IMR-90 (cell line): ENCODE measurements around the gene AGXT. TPM values are rescaled to one million over a fixed set of nuclear protein-coding genes. Genes with fewer than 3 reads are reported as not detected.

Experiments used
- ATAC-seq: fragments of 200-7000 bp; cut with Tn5 transposase; 2 replicates; pipeline ENCODE4 v1.9.1; 2020; ENCODE audit warnings: low read depth, mild to moderate bottlenecking, moderate library complexity
- BruUV-seq: library from RNA; stranded (reverse); fragments of 400-500 nt; replicated peaks from 2 replicates; lab custom pipeline; 2021; lab: Mats Ljungman, UMichigan
- CTCF ChIA-PET: fragments of 300-600 bp; formaldehyde crosslinking; extraction: SDS; loops from one replicate; lab custom pipeline; 2021; ENCODE audit warnings: antibody characterized with exemption; lab: Yijun Ruan, JAX
- POLR2A ChIA-PET: fragments of 300-600 bp; sonication (Branson Sonifier 250); formaldehyde crosslinking; loops from one replicate; lab custom pipeline; 2022; ENCODE audit warnings: antibody characterized with exemption; ENCODE audit not compliant: unreplicated experiment; lab: Charles Lee
- DNase-seq: peaks from one replicate; pipeline ENCODE4 v3.0.0; 2013
- H2AFZ ChIP-seq: replicated peaks from 2 replicates; pipeline ENCODE3; 2013; ENCODE audit warnings: low read length, mild to moderate bottlenecking; ENCODE audit not compliant: poor library complexity
- H2AK5ac ChIP-seq: 2 replicates; pipeline ENCODE4 v1.6.1; 2013; ENCODE audit warnings: low read depth, low read length, inconsistent platforms
- H2AK9ac ChIP-seq: replicated peaks from 2 replicates; pipeline ENCODE3; 2013; ENCODE audit warnings: mild to moderate bottlenecking, low read depth, low read length, moderate library complexity; ENCODE audit not compliant: poor library complexity
- H2BK120ac ChIP-seq: 2 replicates; pipeline ENCODE4 v1.6.1; 2013; ENCODE audit warnings: low read depth, low read length, inconsistent platforms
- H2BK15ac ChIP-seq: 3 replicates; pipeline ENCODE4 v1.6.1; 2013; ENCODE audit warnings: low read depth, low read length, inconsistent platforms
- H2BK20ac ChIP-seq: 2 replicates; pipeline ENCODE4 v1.6.1; 2013; ENCODE audit warnings: low read depth, mild to moderate bottlenecking, inconsistent platforms, low read length, moderate library complexity
- H2BK5ac ChIP-seq: 2 replicates; pipeline ENCODE4 v1.6.1; 2013; ENCODE audit warnings: mild to moderate bottlenecking, low read depth, low read length, inconsistent platforms; ENCODE audit not compliant: poor library complexity, severe bottlenecking
- H3K14ac ChIP-seq: replicated peaks from 2 replicates; pipeline ENCODE4 v1.6.1; 2013; ENCODE audit warnings: low read depth, low read length, inconsistent platforms
- H3K18ac ChIP-seq: 2 replicates; pipeline ENCODE4 v1.6.1; 2013; ENCODE audit warnings: low read depth, low read length, control low read depth
- H3K23ac ChIP-seq: 2 replicates; pipeline ENCODE4 v1.6.1; 2013; ENCODE audit warnings: low read depth, low read length, inconsistent platforms
- H3K27ac ChIP-seq: 2 replicates; pipeline ENCODE4 v1.5.1; 2013; ENCODE audit warnings: mild to moderate bottlenecking, control low read depth, low read length; ENCODE audit not compliant: insufficient read depth
- H3K27me3 ChIP-seq: 2 replicates; pipeline ENCODE4 v1.6.1; 2013; ENCODE audit warnings: low read length; ENCODE audit not compliant: control insufficient read depth, insufficient read depth
- H3K36me3 ChIP-seq: 2 replicates; pipeline ENCODE4 v1.6.1; 2013; ENCODE audit warnings: low read length, mixed read lengths; ENCODE audit not compliant: control insufficient read depth, insufficient read depth
- H3K4ac ChIP-seq: 2 replicates; pipeline ENCODE4 v1.6.1; 2013; ENCODE audit warnings: low read depth, low read length, inconsistent platforms
- H3K4me1 ChIP-seq: 2 replicates; pipeline ENCODE4 v1.6.1; 2013; ENCODE audit warnings: low read length, mixed read lengths; ENCODE audit not compliant: control insufficient read depth, insufficient read depth
- H3K4me2 ChIP-seq: 2 replicates; pipeline ENCODE4 v1.6.1; 2013; ENCODE audit warnings: low read depth, mild to moderate bottlenecking, control low read depth, low read length, moderate library complexity
- H3K4me3 ChIP-seq: 2 replicates; pipeline ENCODE4 v1.5.1; 2013; ENCODE audit warnings: low read depth, mild to moderate bottlenecking, control low read depth, low read length, moderate library complexity; ENCODE audit not compliant: insufficient read depth
- H3K56ac ChIP-seq: 2 replicates; pipeline ENCODE4 v1.6.1; 2013; ENCODE audit warnings: low read length, inconsistent platforms; ENCODE audit not compliant: insufficient read depth; ENCODE audit errors: extremely low read depth
- H3K79me1 ChIP-seq, 2 experiments: 2 replicates each; pipeline ENCODE4 v1.6.1; 2013; ENCODE audit warnings: low read length in 2 of 2, inconsistent platforms in 1 of 2, low read depth in 1 of 2
- H3K9ac ChIP-seq: 2 replicates; pipeline ENCODE4 v1.6.1; 2013; ENCODE audit warnings: low read depth, low read length, control low read depth
- H3K9me1 ChIP-seq: 2 replicates; pipeline ENCODE4 v1.6.1; 2013; ENCODE audit warnings: low read length, inconsistent platforms; ENCODE audit not compliant: insufficient read depth
- H3K9me3 ChIP-seq: 2 replicates; pipeline ENCODE4 v1.6.1; 2013; ENCODE audit warnings: low read length; ENCODE audit not compliant: control insufficient read depth, insufficient read depth
- H4K20me1 ChIP-seq: 2 replicates; pipeline ENCODE4 v1.6.1; 2013; ENCODE audit warnings: low read length, inconsistent platforms; ENCODE audit not compliant: insufficient read depth
- H4K5ac ChIP-seq: 2 replicates; pipeline ENCODE4 v1.6.1; 2013; ENCODE audit warnings: mild to moderate bottlenecking, low read depth, low read length, control low read depth
- H4K8ac ChIP-seq, 2 experiments: 2 replicates each; pipeline ENCODE4 v1.6.1; 2013; ENCODE audit warnings: low read depth in 2 of 2, low read length in 2 of 2, control low read depth in 1 of 2, inconsistent platforms in 1 of 2
- H4K91ac ChIP-seq: 2 replicates; pipeline ENCODE4 v1.6.1; 2013; ENCODE audit warnings: low read depth, low read length, inconsistent platforms; ENCODE audit not compliant: insufficient read depth
- BHLHE40 ChIP-seq: fragments of 150-350 bp; IDR thresholded peaks from 2 replicates; pipeline ENCODE4 v1.6.1; 2016; ENCODE audit warnings: mild to moderate bottlenecking, low read depth, low read length
- CEBPB ChIP-seq: IDR thresholded peaks from 2 replicates; pipeline ENCODE4 v1.6.1; 2012; ENCODE audit warnings: low read depth, low read length, improper control_type of control experiment
- CHD1 ChIP-seq: IDR thresholded peaks from 2 replicates; pipeline ENCODE4 v1.6.1; 2012; ENCODE audit warnings: low read depth, low read length, improper control_type of control experiment
- CTCF ChIP-seq: conservative IDR thresholded peaks from 2 replicates; pipeline ENCODE4 v1.5.1; 2012; ENCODE audit warnings: mild to moderate bottlenecking, low read depth, low read length, improper control_type of control experiment
- FOS ChIP-seq: fragments of 150-350 bp; IDR thresholded peaks from 2 replicates; pipeline ENCODE4 v1.6.1; 2016; ENCODE audit warnings: low read depth, low read length
- MAZ ChIP-seq: IDR thresholded peaks from 2 replicates; pipeline ENCODE4 v1.6.1; 2012; ENCODE audit warnings: low read depth, mild to moderate bottlenecking, low read length, improper control_type of control experiment, moderate library complexity, borderline replicate concordance
- NFE2L2 ChIP-seq: fragments of 150-350 bp; IDR thresholded peaks from 2 replicates; pipeline ENCODE4 v1.6.1; 2016; ENCODE audit warnings: low read depth, mild to moderate bottlenecking, low read length
- POLR2A ChIP-seq: IDR thresholded peaks from 2 replicates; pipeline ENCODE4 v1.6.1; 2012; ENCODE audit warnings: mild to moderate bottlenecking, low read depth, low read length
- RFX5 ChIP-seq: IDR thresholded peaks from 2 replicates; pipeline ENCODE4 v1.8.0; 2012; ENCODE audit warnings: low read depth, mild to moderate bottlenecking, low read length, moderate library complexity
- SMC3 ChIP-seq: fragments of 150-350 bp; IDR thresholded peaks from 2 replicates; pipeline ENCODE4 v1.6.1; 2016; ENCODE audit warnings: low read depth, mild to moderate bottlenecking, antibody characterized with exemption, low read length, moderate library complexity
- WGBS, 2 experiments: methylation state at CpG; one replicate each; pipeline versions ENCODE4 v1.1.5 to v1.1.7; 2013; ENCODE audit warnings: missing lambda C conversion rate in 2 of 2; ENCODE audit not compliant: insufficient read length in 1 of 2; ENCODE audit errors: extremely low coverage in 2 of 2; 5-methylcytosine and 5-hydroxymethylcytosine counted together
- dilution Hi-C: fragments of 300-500 bp; cut with HindIII; formaldehyde crosslinking; loops from one replicate; pipeline ENCODE4 v1.14.3; 2018; ENCODE audit warnings: low sequenced_read_pairs; ENCODE audit not compliant: unreplicated experiment
- in situ Hi-C: fragments of 300-500 bp; cut with MboI; formaldehyde crosslinking; loops from 3 replicates; pipeline ENCODE4 v1.14.3; 2019; ENCODE audit warnings: low sequenced_read_pairs, inconsistent platforms, mixed read lengths
- intact Hi-C: fragments of 100-400 bp; cut with micrococcal nuclease; formaldehyde crosslinking; loops from 2 replicates; pipeline ENCODE4 v1.10.0; 2022
- polyA plus RNA-seq, 3 experiments: library from polyadenylated mRNA; depleted of rRNA; stranded (reverse); fragments of >200 nt; gene quantifications; 2 replicates each; pipeline ENCODE4 v1.2.3, GENCODE V29; 2012; ENCODE audit warnings: low replicate concordance in 1 of 3
- total RNA-seq: library from RNA; depleted of rRNA; stranded (reverse); fragments of >200 nt; gene quantifications from 2 replicates; pipeline ENCODE4 v1.2.3, GENCODE V29; 2012

AGXT gene
- total and polyA plus RNA-seq, 2 of the 4 experiments (the other 2 are of a cell fraction), result not detected

DNA sequence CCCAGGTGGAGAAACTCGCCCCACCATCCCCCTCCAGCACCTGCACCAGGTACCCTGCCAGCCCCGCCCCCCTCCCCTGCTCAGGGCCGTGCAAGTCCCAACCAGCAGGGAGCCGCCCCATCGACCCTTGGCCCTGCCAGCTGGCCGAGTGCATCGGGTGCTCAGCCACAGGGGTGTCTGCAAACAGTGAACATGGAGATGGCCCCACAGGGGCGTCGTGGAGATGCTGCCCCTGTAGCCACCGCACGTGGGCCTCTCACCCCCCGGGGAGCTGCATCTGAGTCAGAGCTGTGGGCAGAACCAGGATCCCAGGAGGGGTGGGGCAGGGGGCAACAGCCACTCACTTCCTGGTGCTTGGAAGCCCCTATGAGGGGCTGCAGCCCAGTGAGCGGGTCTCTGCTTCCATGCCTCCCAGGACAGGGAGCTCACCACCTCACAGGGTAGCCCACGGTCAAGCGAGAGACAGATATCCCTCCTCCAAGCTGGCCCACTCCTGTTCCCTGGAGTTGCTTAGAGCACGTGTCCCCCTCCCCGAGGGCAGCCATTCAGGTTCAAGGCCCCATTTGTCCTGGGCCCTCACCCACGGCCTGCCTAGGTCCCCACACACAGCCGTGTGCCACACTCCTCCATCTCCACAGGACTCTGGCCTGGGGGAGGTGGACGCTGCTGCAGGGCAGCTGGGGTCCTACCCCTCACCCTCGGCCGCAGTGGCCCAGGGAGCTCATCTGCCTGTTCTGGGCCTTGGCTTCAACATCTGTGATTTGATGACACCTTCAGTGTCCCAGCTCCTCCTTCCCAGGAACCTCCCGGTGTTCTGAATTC, 28.5 kb downstream of the AGXT start:
- WGBS, 2 experiments, result 43% methylated on average over 11 of the region's 23 CpGs; no CpG with 5 or more reads in 1 of the 2 experiments

More for the DNA sequence above, 28.5 kb downstream of the AGXT start:
- H3K27me3 ChIP-seq, result peaks cover 6% of the 10 kb centered on the region; the same call in 1 of the 2 replicates
- H2AK9ac ChIP-seq, result no peak overlapping the region
- POLR2A ChIA-PET, result no interaction called here
- H3K14ac ChIP-seq, result no peak overlapping the region
- no peak overlapping the region for H2BK120ac ChIP-seq
- H4K91ac ChIP-seq, result no peak overlapping the region
- H3K79me1 ChIP-seq, result no peaks in the 10 kb centered on the region
- in situ Hi-C loops, result no loop called here
- H2AK5ac ChIP-seq, result no peak overlapping the region
- H2BK5ac ChIP-seq, result no peak overlapping the region
- H3K4me2 ChIP-seq, result no peak overlapping the region
- H3K9me1 ChIP-seq, result no peaks in the 10 kb centered on the region
- H3K27ac ChIP-seq, result no peak overlapping the region
- intact Hi-C loops, result no loop called here
- H2BK15ac ChIP-seq, result no peak overlapping the region
- BruUV-seq, result no TSS peak
- H3K9me3 ChIP-seq, result no peaks in the 10 kb centered on the region
- H2BK20ac ChIP-seq, result no peak overlapping the region
- no peaks in the 10 kb centered on the region for H3K36me3 ChIP-seq
- CTCF ChIA-PET, result no interaction called here
- H3K4me1 ChIP-seq, result no peaks in the 10 kb centered on the region; the same call in 1 of the 2 replicates
- TF ChIP-seq NFE2L2, result no peak
- no peak for TF ChIP-seq RFX5
- TF ChIP-seq SMC3, result no peak
- no peak for TF ChIP-seq POLR2A
- TF ChIP-seq FOS, result no peak
- TF ChIP-seq BHLHE40, result no peak
- no peak for TF ChIP-seq CHD1
- no peak for TF ChIP-seq CTCF
- no peak for TF ChIP-seq CEBPB
- no peak for TF ChIP-seq MAZ
- no peak overlapping the region for H4K5ac ChIP-seq
- no peak overlapping the region for H3K4ac ChIP-seq
- H3K9ac ChIP-seq, result no peak overlapping the region
- H3K56ac ChIP-seq, result no peak overlapping the region
- no peak for DNase-seq
- H2AFZ ChIP-seq, result no peak overlapping the region
- dilution Hi-C loops, result no loop called here
- H3K23ac ChIP-seq, result no peak overlapping the region
- H4K8ac ChIP-seq, result no peak overlapping the region
- no peak for ATAC-seq
- H3K18ac ChIP-seq, result no peak overlapping the region
- no peaks in the 10 kb centered on the region for H4K20me1 ChIP-seq
- H3K4me3 ChIP-seq, result no peak overlapping the region
